GM23248 (cell line): ENCODE data around the gene CYCS. TPM values are rescaled to one million over a fixed set of nuclear protein-coding genes. Genes with fewer than 3 reads are reported as not detected.

Experiments
- DNase-seq: peaks from one replicate; pipeline ENCODE4 v3.0.0-alpha.2; 2015
- H2AFZ ChIP-seq: fragments of 200-600 bp; sonication (generic); 2 replicates; pipeline ENCODE4 v1.6.1; 2016; ENCODE audit warnings: antibody characterized with exemption
- H3F3A ChIP-seq: fragments of 200-600 bp; sonication (generic); 2 replicates; pipeline ENCODE4 v1.6.1; 2016; ENCODE audit warnings: mild to moderate bottlenecking, antibody characterized with exemption, mixed run types; ENCODE audit not compliant: insufficient read depth
- H3K27ac ChIP-seq: fragments of 200-600 bp; sonication (generic); 2 replicates; pipeline ENCODE4 v1.5.1; 2016; ENCODE audit warnings: mild to moderate bottlenecking
- H3K27me3 ChIP-seq: fragments of 200-600 bp; sonication (generic); replicated peaks from 2 replicates; pipeline ENCODE4 v1.6.1; 2016; ENCODE audit warnings: mild to moderate bottlenecking; ENCODE audit not compliant: insufficient read depth
- H3K36me3 ChIP-seq: fragments of 200-600 bp; sonication (generic); 2 replicates; pipeline ENCODE4 v1.6.1; 2016; ENCODE audit warnings: low read depth, mild to moderate bottlenecking
- H3K4me1 ChIP-seq: fragments of 200-600 bp; sonication (generic); 2 replicates; pipeline ENCODE4 v1.6.1; 2016; ENCODE audit warnings: mild to moderate bottlenecking; ENCODE audit not compliant: insufficient read depth
- H3K4me2 ChIP-seq: fragments of 200-600 bp; sonication (generic); one replicate; pipeline ENCODE4 v1.6.1; 2016; ENCODE audit warnings: mild to moderate bottlenecking; ENCODE audit not compliant: unreplicated experiment
- H3K4me3 ChIP-seq: fragments of 200-600 bp; sonication (generic); 2 replicates; pipeline ENCODE4 v1.5.1; 2016; ENCODE audit warnings: mild to moderate bottlenecking
- H3K79me2 ChIP-seq: fragments of 200-600 bp; sonication (generic); 2 replicates; pipeline ENCODE4 v1.6.1; 2016; ENCODE audit warnings: mild to moderate bottlenecking; ENCODE audit not compliant: insufficient read depth
- H3K9ac ChIP-seq: fragments of 200-600 bp; sonication (generic); 2 replicates; pipeline ENCODE4 v1.6.1; 2016; ENCODE audit warnings: mild to moderate bottlenecking
- H3K9me2 ChIP-seq: fragments of 200-600 bp; sonication (generic); 2 replicates; pipeline ENCODE4 v1.6.1; 2016; ENCODE audit warnings: mixed run types, mild to moderate bottlenecking, moderate library complexity; ENCODE audit not compliant: insufficient read depth
- H3K9me3 ChIP-seq: fragments of 200-600 bp; sonication (generic); one replicate; pipeline ENCODE4 v1.6.1; 2017; ENCODE audit warnings: low read depth
- H4K20me1 ChIP-seq: fragments of 200-600 bp; sonication (generic); 2 replicates; pipeline ENCODE4 v1.6.0; 2016; ENCODE audit not compliant: insufficient read depth
- EZH2 ChIP-seq: fragments of 200-600 bp; sonication (generic); IDR thresholded peaks from 2 replicates; pipeline ENCODE4 v1.6.1; 2018; ENCODE audit warnings: antibody characterized with exemption, mild to moderate bottlenecking; ENCODE audit not compliant: insufficient read depth, poor library complexity, severe bottlenecking
- EZH2phosphoT487 ChIP-seq: fragments of 200-600 bp; sonication (generic); IDR thresholded peaks from 2 replicates; pipeline ENCODE4 v1.6.1; 2018; ENCODE audit warnings: antibody characterized with exemption, moderate library complexity, mild to moderate bottlenecking, low read depth; ENCODE audit not compliant: insufficient read depth
- WGBS, 2 experiments: methylation state at CpG; one replicate each; pipeline ENCODE4 v1.1.6; 2015 to 2017; ENCODE audit warnings: low lambda C conversion rate in 2 of 2, low coverage in 1 of 2; ENCODE audit errors: missing lambda C conversion rate in 2 of 2; 5-methylcytosine and 5-hydroxymethylcytosine counted together
- in situ Hi-C: fragments of 300-500 bp; cut with MboI; formaldehyde crosslinking; loops from 2 replicates; pipeline ENCODE4 v1.15.0; 2020
- polyA plus RNA-seq: library from polyadenylated mRNA; unstranded; fragments of >200 nt; fragmentation: Nextera tagmentation; extraction: Ambion mirVana; gene quantifications from 2 replicates; pipeline ENCODE4 v1.2.1, GENCODE V29; 2016
- total RNA-seq: library from RNA; depleted of rRNA; stranded (reverse); fragments of >200 nt; shearing (Covaris generic); gene quantifications from 2 replicates; pipeline ENCODE4 v1.2.3, GENCODE V29; 2014

The CYCS gene
- total and polyA plus RNA-seq, 2 experiments from 2014 or later: 51.6 to 156 TPM

GRCh38 chr7:25122373-25122772 is 2.7 kb downstream of the CYCS start:
- H3K9ac ChIP-seq: peak overlapping the region; percentile 22; the same call in 1 of the 2 replicates

DNA sequence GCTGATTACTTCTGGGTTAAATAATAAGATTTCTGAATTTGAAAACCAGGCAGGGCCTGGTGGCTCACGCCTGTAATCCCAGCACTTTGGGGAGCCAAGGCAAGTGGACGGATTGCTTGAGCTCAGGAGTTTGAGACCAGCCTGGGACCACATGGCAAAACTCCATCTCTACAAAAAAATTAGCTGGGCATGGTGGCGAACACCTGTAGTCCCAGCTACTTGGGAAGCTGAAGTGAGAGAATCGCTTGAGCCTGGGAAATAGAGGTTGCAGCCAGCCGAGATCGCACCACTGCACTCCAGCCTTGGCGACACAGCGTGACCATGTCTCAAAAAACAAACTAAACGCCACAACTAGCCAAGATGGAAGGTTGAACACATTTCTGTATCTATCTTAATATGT is 3.5 kb downstream of the CYCS start:
- 91 to 95% methylated on average over 9 of the region's 9 CpGs for WGBS, 2 experiments
- peaks cover 24% of the 10 kb centered on the region for H3F3A ChIP-seq
- no peak for DNase-seq
- H3K9me2 ChIP-seq: no peaks in the 10 kb centered on the region
- no peaks in the 10 kb centered on the region for H3K9me3 ChIP-seq
- H3K4me3 ChIP-seq: no peak overlapping the region
- peaks cover 45% of the 10 kb centered on the region for H3K79me2 ChIP-seq
- H3K27ac ChIP-seq: 0 out of 2 replicates have a peak overlapping the region, but pooled peaks have one; percentile 46
- no peak for TF ChIP-seq EZH2
- TF ChIP-seq EZH2phosphoT487: no peak
- no peak overlapping the region for H3K4me2 ChIP-seq
- H4K20me1 ChIP-seq: no peaks in the 10 kb centered on the region; the same call in 1 of the 2 replicates
- H2AFZ ChIP-seq: no peak overlapping the region
- in situ Hi-C loops: loop anchor here (25.0 kb wide), 1 partner anchor 534 kb away; no protein-coding TSS in a partner anchor
- H3K36me3 ChIP-seq: peaks cover 28% of the 10 kb centered on the region
- H3K4me1 ChIP-seq: peaks cover 23% of the 10 kb centered on the region
- H3K9ac ChIP-seq: no peak overlapping the region
- no peaks in the 10 kb centered on the region for H3K27me3 ChIP-seq

More at GRCh38 chr7:25122373-25122772, 2.7 kb downstream of the CYCS start:
- TF ChIP-seq EZH2 (no peak), EZH2phosphoT487 (no peak)
- Histone ChIP-seq H3K27me3 (no peaks in the 10 kb centered on the region), H3K4me3 (peak overlapping the region; percentile 96), H4K20me1 (no peaks in the 10 kb centered on the region; the same call in 1 of the 2 replicates), H3K36me3 (peaks cover 28% of the 10 kb centered on the region), H3K9me2 (no peaks in the 10 kb centered on the region), H3K27ac (peak overlapping the region; percentile 46), H3K9me3 (no peaks in the 10 kb centered on the region), H3K4me2 (peak overlapping the region; percentile 44), H3K4me1 (peaks cover 23% of the 10 kb centered on the region), H3K79me2 (peaks cover 45% of the 10 kb centered on the region), H3F3A (peaks cover 18% of the 10 kb centered on the region), H2AFZ (no peak overlapping the region)
- peak; percentile 78 for DNase-seq
- in situ Hi-C loops: loop anchor here (25.0 kb wide), 1 partner anchor 535 kb away; no protein-coding TSS in a partner anchor

DNA sequence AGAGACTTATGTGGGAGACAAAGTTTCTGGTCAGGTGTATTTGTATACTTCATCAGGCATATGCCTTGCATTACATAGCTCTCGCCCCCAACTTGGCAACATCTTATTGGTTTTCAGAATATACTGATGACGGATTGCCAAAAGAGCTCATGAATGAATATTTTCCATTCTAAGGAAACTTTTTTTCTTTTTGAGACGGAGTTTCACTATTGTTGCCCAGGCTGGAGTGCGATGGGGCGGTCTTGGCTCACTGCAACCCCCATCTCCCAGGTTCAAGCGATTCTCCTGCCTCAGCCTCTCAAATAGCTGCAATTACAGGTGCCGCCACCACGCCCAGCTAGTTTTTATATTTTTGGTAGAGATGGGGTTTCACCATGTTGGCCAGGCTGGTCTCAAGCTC is 6.0 kb downstream of the CYCS start:
- 85 to 88% methylated on average over 8 of the region's 8 CpGs for WGBS, 2 experiments
- H3K9me2 ChIP-seq: no peaks in the 10 kb centered on the region
- H3K27ac ChIP-seq: no peak overlapping the region
- TF ChIP-seq EZH2 (no peak), EZH2phosphoT487 (no peak)
- no peak overlapping the region for H2AFZ ChIP-seq
- in situ Hi-C loops: loop anchor here (25.0 kb wide), 1 partner anchor 532 kb away; no protein-coding TSS in a partner anchor
- no peak overlapping the region for H3K9ac ChIP-seq
- H3K9me3 ChIP-seq: no peaks in the 10 kb centered on the region
- H3K4me1 ChIP-seq: peaks cover 22% of the 10 kb centered on the region
- H3F3A ChIP-seq: peaks cover 33% of the 10 kb centered on the region
- no peak for DNase-seq
- no peaks in the 10 kb centered on the region for H3K27me3 ChIP-seq
- peaks cover 28% of the 10 kb centered on the region for H3K36me3 ChIP-seq
- no peak overlapping the region for H3K4me2 ChIP-seq
- peaks cover 35% of the 10 kb centered on the region for H3K79me2 ChIP-seq
- no peaks in the 10 kb centered on the region; the same call in 1 of the 2 replicates for H4K20me1 ChIP-seq
- H3K4me3 ChIP-seq: no peak overlapping the region

- no peak overlapping the region for H3K9ac ChIP-seq
- peaks cover 33% of the 10 kb centered on the region for H3F3A ChIP-seq
- no peaks in the 10 kb centered on the region for H3K9me2 ChIP-seq
- no peaks in the 10 kb centered on the region; the same call in 1 of the 2 replicates for H4K20me1 ChIP-seq
- H3K4me2 ChIP-seq: no peak overlapping the region
- TF ChIP-seq EZH2phosphoT487 (no peak), EZH2 (no peak)
- H3K4me1 ChIP-seq: peaks cover 15% of the 10 kb centered on the region
- no peak overlapping the region for H3K4me3 ChIP-seq
- H2AFZ ChIP-seq: no peak overlapping the region
- in situ Hi-C loops: loop anchor here (25.0 kb wide), 1 partner anchor 531 kb away; no protein-coding TSS in a partner anchor
- H3K9me3 ChIP-seq: no peaks in the 10 kb centered on the region
- DNase-seq: no peak
- H3K36me3 ChIP-seq: peaks cover 26% of the 10 kb centered on the region
- peaks cover 26% of the 10 kb centered on the region for H3K79me2 ChIP-seq
- H3K27me3 ChIP-seq: no peaks in the 10 kb centered on the region
- H3K27ac ChIP-seq: no peak overlapping the region
- WGBS, 2 experiments: 71 to 73% methylated on average over 8 of the region's 8 CpGs
Observed at GRCh38 chr7:25118048-25118753, 6.9 kb downstream of the CYCS start.
